K562 (cell line): ENCODE measurements around the gene EVL. TPM values are rescaled to one million over a fixed set of nuclear protein-coding genes. Genes with fewer than 3 reads are reported as not detected.

Experiments used
- CBX1 ChIP-seq: sonication (generic); IDR thresholded peaks from 2 replicates; pipeline ENCODE4 v1.6.1; 2016; ENCODE audit warnings: antibody characterized with exemption, low read depth, mild to moderate bottlenecking
- CHD4 ChIP-seq: fragments of 200-600 bp; sonication (generic); IDR thresholded peaks from 3 replicates; pipeline ENCODE4 v1.6.1; 2012; ENCODE audit warnings: low read depth, mild to moderate bottlenecking, mixed read lengths, low read length, inconsistent platforms; ENCODE audit not compliant: insufficient read depth, insufficient replicate concordance, poor library complexity, severe bottlenecking
- GABPA ChIP-seq: fragments of 200-800 bp; sonication (Bioruptor generic); conservative IDR thresholded peaks from 2 replicates; pipeline ENCODE4 v1.6.1; 2016; ENCODE audit warnings: low read depth, missing genetic modification characterization, missing compliant biosample characterization
- PBX2 ChIP-seq, 2 experiments: IDR thresholded peaks in 1 of 2; conservative IDR thresholded peaks in 1 of 2; 2 replicates each; pipeline ENCODE4 v1.6.1; 2016; ENCODE audit warnings: low read depth in 2 of 2, mild to moderate bottlenecking in 1 of 2, missing compliant biosample characterization in 1 of 2, missing genetic modification characterization in 1 of 2, moderate library complexity in 1 of 2
- PKNOX1 ChIP-seq: fragments of 450-650 bp; IDR thresholded peaks from 2 replicates; pipeline ENCODE4 v1.6.1; 2016
- TFAM ChIP-seq: fragments of 250-450 bp; sonication (Bioruptor Pico); conservative IDR thresholded peaks from 2 replicates; pipeline ENCODE4 v1.5.0; 2021; ENCODE audit warnings: mild to moderate bottlenecking, moderate library complexity
- USF1 ChIP-seq: sonication (generic); formaldehyde crosslinking; IDR thresholded peaks from 2 replicates; pipeline ENCODE4 v1.9.0; 2022; ENCODE audit warnings: mild to moderate bottlenecking, missing genetic modification reagents
- ZNF165 ChIP-seq: fragments of 250-450 bp; sonication (Bioruptor Pico); IDR thresholded peaks from 2 replicates; pipeline ENCODE4 v1.4.0; 2020; ENCODE audit warnings: borderline replicate concordance
- ZNF395 ChIP-seq: fragments of 200-800 bp; sonication (Bioruptor generic); IDR thresholded peaks from 2 replicates; pipeline ENCODE4 v1.6.1; 2017; ENCODE audit warnings: missing genetic modification characterization, missing compliant biosample characterization
- ZZZ3 ChIP-seq: fragments of 450-650 bp; IDR thresholded peaks from 2 replicates; pipeline ENCODE4 v1.6.1; 2016; ENCODE audit warnings: antibody characterized with exemption, mild to moderate bottlenecking, moderate library complexity
- polyA plus RNA-seq, 8 experiments: library from polyadenylated mRNA; depleted of rRNA in 4 of 8; stranded (reverse) in 5 of 8; unstranded in 3 of 8; fragments of >200 nt; fragmentation: Nextera tagmentation in 2 of 8; fragmentation: Illumina TruSeq in 1 of 8; extraction: Ambion mirVana in 2 of 8; extraction: Trizol in 1 of 8; gene quantifications; 2 replicates each; pipeline versions ENCODE4 v1.2.1 to v1.2.3, GENCODE V29; 2011 to 2014; ENCODE audit warnings: inconsistent platforms in 1 of 8, missing spikeins in 1 of 8
- total RNA-seq, 7 experiments: library from RNA; depleted of rRNA in 6 of 7; stranded (reverse); fragments of >200 nt in 6 of 7; fragmentation: Illumina TruSeq in 2 of 7; extraction: Trizol in 2 of 7; gene quantifications; 2 replicates each; pipeline versions ENCODE4 v1.2.1 to v1.2.3, GENCODE V29; 2011 to 2021; ENCODE audit warnings: low replicate concordance in 1 of 7
- TF ChIP-seq, protein P1 (sequence below): sonication (generic); formaldehyde crosslinking; IDR thresholded peaks from 2 replicates; pipeline ENCODE4 v1.8.1; 2023; ENCODE audit warnings: missing genetic modification reagents, mild to moderate bottlenecking, borderline replicate concordance

Gene EVL
- total and polyA plus RNA-seq, 9 of the 15 experiments (the other 6 are each of a cell fraction or from before 2014, with no cell fraction given) = 2.9 to 43.4 (median 23.9) TPM

DNA sequence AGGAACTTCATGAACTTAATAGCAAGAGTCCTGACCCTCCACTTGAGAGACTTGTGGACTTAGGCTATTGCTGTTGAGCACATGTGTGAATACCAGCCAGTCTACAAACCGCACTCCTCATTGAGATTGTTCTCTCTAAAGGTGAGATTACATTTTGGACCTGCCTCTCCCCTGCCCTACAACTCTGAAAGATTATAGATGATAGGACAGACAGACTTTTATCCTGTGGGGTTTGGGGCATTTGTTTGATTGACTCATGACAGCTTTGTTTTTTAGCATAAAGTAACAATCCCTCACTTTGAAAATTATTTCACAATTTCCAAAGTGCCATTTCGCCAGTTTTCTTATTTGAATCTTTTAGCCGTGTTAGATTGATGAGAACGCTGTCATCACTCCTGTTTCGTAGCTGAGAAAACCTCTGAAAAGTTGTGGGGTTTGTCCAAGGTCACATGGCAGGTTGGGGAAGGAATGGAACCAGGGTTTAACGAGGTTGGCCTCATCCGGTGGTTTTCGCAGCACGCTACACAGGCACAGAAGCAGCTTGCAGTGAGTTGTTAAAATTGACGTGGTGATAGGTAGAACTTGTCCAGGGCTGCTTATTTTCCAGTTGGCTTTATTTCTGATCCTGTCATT is 836 bp downstream of the EVL start (continued):
- TF ChIP-seq, protein P1, sequence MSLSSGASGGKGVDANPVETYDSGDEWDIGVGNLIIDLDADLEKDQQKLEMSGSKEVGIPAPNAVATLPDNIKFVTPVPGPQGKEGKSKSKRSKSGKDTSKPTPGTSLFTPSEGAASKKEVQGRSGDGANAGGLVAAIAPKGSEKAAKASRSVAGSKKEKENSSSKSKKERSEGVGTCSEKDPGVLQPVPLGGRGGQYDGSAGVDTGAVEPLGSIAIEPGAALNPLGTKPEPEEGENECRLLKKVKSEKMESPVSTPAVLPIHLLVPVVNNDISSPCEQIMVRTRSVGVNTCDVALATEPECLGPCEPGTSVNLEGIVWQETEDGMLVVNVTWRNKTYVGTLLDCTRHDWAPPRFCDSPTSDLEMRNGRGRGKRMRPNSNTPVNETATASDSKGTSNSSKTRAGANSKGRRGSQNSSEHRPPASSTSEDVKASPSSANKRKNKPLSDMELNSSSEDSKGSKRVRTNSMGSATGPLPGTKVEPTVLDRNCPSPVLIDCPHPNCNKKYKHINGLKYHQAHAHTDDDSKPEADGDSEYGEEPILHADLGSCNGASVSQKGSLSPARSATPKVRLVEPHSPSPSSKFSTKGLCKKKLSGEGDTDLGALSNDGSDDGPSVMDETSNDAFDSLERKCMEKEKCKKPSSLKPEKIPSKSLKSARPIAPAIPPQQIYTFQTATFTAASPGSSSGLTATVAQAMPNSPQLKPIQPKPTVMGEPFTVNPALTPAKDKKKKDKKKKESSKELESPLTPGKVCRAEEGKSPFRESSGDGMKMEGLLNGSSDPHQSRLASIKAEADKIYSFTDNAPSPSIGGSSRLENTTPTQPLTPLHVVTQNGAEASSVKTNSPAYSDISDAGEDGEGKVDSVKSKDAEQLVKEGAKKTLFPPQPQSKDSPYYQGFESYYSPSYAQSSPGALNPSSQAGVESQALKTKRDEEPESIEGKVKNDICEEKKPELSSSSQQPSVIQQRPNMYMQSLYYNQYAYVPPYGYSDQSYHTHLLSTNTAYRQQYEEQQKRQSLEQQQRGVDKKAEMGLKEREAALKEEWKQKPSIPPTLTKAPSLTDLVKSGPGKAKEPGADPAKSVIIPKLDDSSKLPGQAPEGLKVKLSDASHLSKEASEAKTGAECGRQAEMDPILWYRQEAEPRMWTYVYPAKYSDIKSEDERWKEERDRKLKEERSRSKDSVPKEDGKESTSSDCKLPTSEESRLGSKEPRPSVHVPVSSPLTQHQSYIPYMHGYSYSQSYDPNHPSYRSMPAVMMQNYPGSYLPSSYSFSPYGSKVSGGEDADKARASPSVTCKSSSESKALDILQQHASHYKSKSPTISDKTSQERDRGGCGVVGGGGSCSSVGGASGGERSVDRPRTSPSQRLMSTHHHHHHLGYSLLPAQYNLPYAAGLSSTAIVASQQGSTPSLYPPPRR (CRISPR knock-in tag) = no peak
- TF ChIP-seq ZNF395 (CRISPR knock-in tag) (0 out of 2 replicates have a peak, but pooled peaks have one; percentile 29), GABPA (tag) (peak; percentile 54), ZNF165 (CRISPR knock-in tag) (no peak), USF1 (CRISPR knock-in tag) (0 out of 2 replicates have a peak, but pooled peaks have one; percentile 24), PBX2 (CRISPR knock-in tag; IDR thresholded peaks at IDR 0.05; ENCODE audit: low read depth) (no peak), PBX2 (tag; conservative IDR thresholded peaks at IDR 0.05; ENCODE audit: low read depth) (peak; percentile 84), CBX1 (no peak), PKNOX1 (0 out of 2 replicates have a peak, but pooled peaks have one; percentile 56), CHD4 (no peak), ZZZ3 (no peak), TFAM (CRISPR knock-in tag) (no peak)
